GM19463 (cell line): ENCODE results near the gene CTXN1.
"Not testable (repeated sequence)": the region's sequence is repeated elsewhere in the genome, so short reads cannot be mapped to it uniquely, and the experiment has no call there.

ENCODE experiments used
- ATAC-seq: cut with Tn5 transposase; IDR thresholded peaks from one replicate; pipeline ENCODE4 v1.9.1; 2021; ENCODE audit warnings: mild to moderate bottlenecking, moderate library complexity; ENCODE audit not compliant: unreplicated experiment

CTXN1 gene

GRCh38 chr19:7947939-7948338, 22.0 kb upstream of the CTXN1 start:
- no peak for ATAC-seq

GRCh38 chr19:7944177-7944761, 18.3 kb upstream of the CTXN1 start:
- ATAC-seq = no peak

DNA sequence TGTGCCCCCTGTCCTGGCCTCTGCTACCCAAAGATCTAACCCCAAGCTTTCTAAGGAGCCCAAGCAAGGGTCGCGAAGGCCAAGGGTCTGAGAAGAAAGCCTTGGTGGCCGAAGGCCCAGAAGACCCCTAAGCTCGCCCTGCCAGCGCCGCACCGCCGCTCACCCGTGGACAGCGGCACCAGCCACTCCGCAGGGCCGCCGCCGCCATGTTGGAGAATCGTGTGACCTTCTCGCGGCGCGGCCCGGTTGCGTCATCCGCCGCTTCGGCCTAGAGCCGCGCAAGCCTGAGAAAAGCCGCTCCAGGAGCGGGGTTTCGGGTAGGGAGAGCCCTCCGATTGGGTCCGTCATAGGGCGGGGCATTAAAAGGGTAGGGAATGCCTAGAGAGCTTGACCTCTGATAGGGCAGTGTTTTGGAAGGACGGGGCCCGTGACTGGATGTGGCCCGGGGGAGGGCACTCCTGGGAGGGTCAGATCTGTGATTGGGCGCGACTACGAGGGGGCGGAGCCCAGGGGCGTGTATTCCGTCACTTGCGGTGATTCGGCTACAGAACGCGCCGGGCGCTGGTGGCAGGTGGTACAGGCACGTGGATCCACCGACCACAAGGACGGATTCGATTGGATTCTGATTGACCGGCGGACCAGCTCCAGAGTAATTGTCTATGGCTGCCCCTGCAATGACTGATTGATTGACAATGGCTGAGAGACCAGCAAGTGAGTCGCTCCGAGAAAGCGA, 17.7 kb upstream of the CTXN1 start, which contains the start of gene TIMM44:
Gene TIMM44 (minus strand): TSS at position 223 of the 733 bp plus-strand sequence. CDS start 15 bp downstream, at position 208.
- ATAC-seq = peak; percentile 96

- peak; percentile 8 for ATAC-seq
Observed at GRCh38 chr19:7942981-7943443, 17.1 kb upstream of the CTXN1 start.

GRCh38 chr19:7941895-7942596, 16.1 kb upstream of the CTXN1 start:
- no peak for ATAC-seq

GRCh38 chr19:7940841-7941240, 14.9 kb upstream of the CTXN1 start:
- ATAC-seq = no peak

DNA sequence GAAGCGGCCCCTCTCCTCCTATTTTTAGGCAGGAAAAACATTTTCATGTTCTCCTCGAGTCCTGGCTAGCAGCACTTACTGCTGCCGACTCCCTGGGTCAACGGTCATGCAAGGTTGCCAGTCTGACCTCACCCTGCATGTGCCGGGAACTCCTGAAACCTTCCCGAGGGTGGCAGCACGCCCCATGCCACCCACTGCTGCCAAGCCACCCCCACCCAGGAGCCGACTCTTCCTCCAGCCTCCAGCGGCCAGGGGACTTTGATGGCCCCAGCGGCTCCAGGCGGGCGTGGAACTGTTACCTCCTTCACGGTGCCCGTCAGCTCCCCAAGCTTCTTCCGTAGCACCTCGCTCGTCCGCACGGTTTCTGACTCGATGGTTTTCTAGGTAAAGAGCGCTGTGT, 8.8 kb upstream of the CTXN1 start:
- ATAC-seq = no peak

DNA sequence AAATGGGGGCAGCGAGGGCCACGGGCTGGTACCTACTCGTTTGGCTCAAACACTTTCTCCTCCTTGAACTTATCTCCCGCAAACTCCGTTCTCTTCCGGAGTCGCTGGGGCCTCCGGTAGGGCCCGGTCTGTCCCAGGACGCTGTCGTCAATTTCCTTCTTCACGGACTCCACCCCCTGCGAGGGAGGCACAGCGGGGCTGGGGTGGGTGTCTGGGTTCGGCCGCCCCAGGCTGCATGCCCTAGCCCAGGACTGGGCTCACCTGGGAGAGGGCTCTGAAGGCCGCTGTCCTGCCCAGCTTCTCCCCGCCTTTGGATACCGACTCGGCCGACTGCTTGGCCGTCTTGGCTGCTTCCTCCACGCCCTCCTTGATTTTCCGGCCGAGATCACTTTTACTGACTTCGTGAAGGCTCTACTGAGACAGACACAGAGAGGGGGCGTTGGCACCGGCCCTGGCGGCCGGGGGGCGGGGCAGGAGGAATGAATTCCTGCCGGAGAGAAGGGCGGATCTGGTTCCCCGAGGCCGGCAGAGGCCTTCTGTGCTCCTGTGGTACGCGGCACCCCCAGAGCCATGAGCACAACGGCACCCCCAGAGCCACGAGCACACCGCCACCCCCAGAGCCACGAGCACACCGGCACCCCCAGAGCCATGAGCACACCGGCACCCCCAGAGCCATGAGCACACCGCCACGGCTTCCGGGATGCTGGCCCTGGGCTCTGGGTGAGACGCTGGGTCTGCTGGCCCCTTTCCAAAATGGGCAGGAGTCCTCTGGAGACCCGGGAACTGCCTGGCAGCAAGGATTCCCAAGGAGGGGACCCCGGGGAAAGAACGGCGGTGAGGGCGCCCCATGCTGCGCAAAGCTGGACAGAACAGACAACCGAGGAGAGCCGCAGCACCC, 8.1 kb upstream of the CTXN1 start:
- no peak for ATAC-seq

GRCh38 chr19:7933411-7933810, 7.5 kb upstream of the CTXN1 start:
- no peak for ATAC-seq

DNA sequence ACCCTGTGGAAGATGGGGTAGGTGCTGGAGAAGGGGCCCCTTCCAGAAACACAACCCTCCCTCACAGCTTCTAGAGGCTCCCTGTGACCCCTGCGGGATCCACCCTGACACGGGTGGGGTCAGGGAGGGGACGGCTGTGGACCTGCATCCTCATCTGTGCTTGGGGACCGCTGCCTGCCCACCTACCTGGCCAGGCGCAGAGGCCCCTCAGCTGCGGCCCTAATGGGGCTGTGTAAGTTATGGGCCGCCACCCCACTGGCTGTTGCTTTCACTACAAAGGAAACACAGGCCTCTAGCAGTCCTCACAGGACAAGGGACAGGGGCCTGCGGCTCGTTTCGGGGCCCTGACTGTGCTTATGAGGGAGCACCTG, 7.0 kb upstream of the CTXN1 start:
- ATAC-seq = no peak

DNA sequence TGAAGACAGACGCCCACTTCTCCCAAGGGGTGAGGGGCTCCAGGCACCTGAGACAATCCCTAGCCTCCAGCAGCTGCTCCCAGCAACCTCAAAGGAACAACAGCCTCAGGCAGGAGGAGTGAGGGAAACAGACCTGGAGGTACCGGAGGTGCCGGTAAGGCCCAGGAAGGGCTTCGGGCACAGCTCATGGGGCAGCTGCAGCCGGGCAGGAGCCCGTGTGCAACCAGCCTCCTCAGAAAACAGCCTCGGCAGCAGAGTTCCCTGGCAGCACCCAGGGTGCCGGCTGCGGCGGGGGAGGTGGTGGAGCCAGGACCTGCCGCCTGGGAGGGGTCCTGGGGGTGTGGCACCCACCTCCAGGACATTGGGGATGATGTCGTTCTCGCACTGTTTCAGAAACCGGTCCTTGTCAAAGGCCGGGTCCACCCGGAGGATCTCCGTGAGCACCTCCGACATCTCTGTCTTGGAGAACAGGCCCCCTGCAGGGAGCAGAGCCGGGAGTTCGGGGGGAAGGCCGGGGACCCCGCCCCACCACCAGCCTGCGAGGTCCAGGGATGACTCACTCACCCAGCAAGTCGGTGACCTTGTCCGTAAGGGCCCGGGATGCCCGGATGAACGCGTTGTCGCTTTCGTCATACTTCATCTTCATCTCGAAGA, 6.5 kb upstream of the CTXN1 start:
- no peak for ATAC-seq

DNA sequence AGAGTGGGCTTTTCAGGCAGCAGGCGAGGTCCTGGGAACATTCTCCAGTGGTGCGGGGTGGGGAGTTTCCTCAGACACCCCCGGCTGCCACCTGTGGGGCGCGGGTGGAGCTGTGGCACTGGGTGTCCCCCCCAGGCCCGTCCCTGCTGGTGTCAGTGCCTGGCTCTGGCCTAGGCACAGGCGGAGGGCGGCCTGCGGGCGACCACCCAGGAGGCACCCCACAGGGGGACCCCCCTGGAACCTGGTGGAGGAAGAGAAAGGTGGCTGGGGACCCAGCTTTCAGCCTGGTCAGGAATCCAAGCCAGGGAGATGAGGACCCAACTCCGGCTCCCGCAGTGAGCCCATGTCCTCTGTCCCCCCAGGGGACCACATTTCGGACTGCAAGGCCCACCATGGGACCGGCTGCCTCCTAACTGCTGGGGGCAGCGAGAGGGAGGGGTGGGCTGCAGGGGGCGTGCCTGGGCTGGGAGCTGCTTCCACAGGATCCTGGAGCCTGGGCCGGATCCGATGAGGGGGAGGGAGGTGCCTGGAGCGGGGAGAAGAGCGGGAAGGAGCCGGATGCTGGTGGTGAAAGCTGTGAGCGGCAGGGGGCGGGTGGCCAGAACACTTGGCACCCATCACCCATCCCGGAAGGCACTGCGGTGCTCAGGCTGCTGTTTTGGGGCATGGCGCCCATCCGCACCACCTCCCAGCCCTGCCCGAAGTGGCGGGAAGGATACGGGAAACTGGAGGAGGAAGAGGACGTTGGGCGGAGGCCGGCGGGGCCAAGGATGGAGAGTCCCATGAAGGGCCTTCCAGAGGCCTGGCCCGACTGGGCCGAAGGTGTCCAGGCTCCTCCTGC, 5.5 kb upstream of the CTXN1 start:
- no peak for ATAC-seq

- ATAC-seq = no peak
Observed at GRCh38 chr19:7930765-7931164, 4.8 kb upstream of the CTXN1 start.

- not testable (repeated sequence) for ATAC-seq
Observed at GRCh38 chr19:7930030-7930429, 4.1 kb upstream of the CTXN1 start.

DNA sequence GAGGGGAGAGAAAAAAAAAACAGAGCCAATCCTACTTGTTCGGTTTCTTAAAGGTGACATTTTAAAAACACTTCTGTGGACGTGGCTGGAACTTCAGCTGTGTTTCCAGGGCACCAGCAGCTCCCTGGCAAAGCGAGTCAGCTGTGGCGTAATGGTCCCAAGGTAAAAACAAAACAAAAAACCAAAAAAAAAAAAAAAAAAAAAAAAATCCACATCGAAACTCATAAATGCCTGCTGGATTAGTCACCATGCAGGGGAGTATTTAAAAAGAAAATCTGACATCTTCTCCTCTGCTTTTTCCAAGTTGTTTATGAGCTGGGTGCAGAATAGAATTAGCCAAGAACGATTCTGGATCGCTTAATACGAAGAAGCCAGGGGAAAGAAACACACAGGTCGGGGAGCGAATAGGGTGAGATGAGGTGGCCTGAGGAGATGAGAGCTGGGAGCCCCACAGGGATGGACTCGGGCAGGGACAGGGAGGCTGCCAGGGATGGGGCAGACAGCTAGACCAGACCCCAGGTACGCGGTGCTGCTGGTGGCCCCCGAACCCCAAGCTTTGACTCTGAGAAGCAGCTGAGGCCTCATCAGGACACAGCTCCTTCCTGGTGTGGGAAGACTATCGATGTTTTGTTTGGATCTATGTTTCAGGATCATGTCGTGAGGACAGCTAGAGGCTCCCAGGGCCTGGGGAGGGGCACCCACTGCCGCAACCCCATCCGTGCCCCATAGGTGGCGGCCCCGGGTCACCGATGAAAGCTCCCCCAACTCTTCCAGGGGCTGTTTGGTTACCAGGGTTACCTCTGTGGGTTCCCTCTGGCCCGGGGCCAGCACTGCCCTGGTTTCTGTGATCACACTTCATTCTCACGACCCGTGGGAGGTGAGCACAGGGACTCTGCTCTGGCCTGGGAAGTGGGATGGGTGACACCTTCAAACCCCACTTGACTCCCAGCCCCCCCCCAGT, 3.1 kb upstream of the CTXN1 start:
- no peak for ATAC-seq

DNA sequence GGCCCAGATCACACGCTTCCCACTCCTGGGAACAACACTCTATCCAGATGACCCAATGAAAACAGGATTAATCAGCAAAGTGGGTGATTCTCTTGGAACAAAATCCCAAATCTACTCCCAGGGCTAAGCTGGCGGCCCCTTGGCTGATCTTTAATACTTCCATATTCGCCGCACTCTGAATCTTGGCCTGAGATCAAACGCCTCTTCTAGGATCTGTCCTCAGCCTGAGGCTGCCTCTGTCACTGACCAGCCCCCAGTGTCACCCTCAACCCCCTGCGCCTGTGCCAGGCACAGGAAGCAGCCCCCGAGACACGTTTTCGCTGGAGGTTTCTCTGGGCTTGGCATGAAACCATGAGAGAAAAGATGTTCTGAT, 2.4 kb upstream of the CTXN1 start:
- no peak for ATAC-seq

- ATAC-seq = no peak
Observed at GRCh38 chr19:7927605-7928333, 1.8 kb upstream of the CTXN1 start.
